ENCODE results near the gene ZRSR2. TPM values are rescaled to one million over a fixed set of nuclear protein-coding genes. Genes with fewer than 3 reads are reported as not detected.
"Not testable (repeated sequence)": the region's sequence is repeated elsewhere in the genome, so short reads cannot be mapped to it uniquely, and the experiment has no call there.

Gene ZRSR2
- polyA plus RNA-seq, 1 donor = 12.3 TPM

- DNase-seq (ENCODE audit: low read depth) = no peak
These were observed 7.4 kb downstream of the ZRSR2 start for GRCh38 chrX:15797707-15798106.

DNA sequence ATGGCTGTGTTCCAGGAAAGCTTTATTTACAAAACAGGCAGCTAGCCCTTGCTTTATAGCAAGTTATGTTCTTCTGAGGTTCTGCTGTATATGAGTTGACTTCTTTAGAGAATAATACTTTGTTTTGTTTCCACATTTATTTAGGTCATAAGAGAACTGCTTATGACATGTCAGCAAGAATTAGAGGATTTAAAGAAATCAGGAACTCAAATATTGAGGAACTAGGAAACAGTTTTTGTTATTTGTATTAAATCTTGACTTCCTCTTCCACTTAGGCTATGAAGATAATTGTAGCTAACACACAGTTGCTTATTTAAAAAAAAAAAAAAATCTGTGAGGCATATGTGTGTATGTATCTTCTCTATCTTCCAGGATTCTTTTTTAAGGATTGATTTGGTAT is 14.3 kb downstream of the ZRSR2 start:
- DNase-seq (ENCODE audit: low read depth) = no peak

- no peak for DNase-seq (ENCODE audit: low read depth)
These were observed 18.0 kb downstream of the ZRSR2 start for GRCh38 chrX:15808254-15808653.

GRCh38 chrX:15812192-15812938 is 22.1 kb downstream of the ZRSR2 start:
- DNase-seq (ENCODE audit: low read depth) = no peak

GRCh38 chrX:15813416-15813815 is 23.1 kb downstream of the ZRSR2 start:
- no peak for DNase-seq (ENCODE audit: low read depth)

DNA sequence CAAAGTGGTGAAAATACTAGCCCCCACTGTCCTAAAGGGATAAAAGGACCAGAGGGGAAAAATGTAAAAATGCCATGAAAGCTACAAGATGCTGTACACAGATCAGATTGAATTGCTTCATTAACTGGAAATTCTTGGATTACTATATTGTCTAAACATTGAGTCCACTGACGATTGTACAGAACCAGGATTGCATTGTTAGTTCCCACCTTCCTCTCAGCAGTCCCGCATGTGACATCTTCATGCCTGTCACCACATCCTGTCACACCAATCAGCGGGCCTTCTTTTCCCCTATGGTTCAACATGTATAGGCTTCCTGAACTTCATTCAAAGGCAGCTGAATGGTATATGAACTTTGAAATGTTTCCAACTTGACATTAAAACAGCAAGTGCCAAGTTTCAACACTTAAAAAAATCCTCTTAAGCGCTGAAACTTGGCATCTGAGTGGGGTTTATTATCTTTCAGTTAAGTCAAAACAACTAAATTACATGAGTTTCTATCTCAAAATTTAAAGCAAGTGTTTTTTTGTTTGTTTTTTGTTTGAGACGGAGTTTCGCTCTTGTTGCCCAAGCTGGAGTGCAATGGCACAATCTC is 24.6 kb downstream of the ZRSR2 start:
- no peak for DNase-seq (ENCODE audit: low read depth)

- no peak for DNase-seq (ENCODE audit: low read depth)
These were observed 25.6 kb downstream of the ZRSR2 start for GRCh38 chrX:15815779-15816437.

DNA sequence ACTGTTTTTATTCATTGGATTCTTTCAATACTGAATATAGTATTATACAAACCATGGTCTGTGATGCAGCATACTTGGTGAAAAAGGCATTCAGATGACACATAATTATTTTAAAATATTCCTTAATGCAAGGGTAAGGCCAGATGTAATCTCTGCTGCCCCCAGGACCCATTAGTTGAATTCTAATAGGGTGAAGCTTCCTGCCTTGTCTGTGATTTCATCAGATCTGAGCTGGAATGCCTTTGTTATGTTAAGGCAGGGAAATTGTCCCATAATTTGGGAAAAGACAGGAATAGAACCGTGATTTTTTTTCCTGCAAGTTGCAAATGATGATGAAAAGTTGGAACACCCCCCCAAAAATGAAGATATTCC is 26.1 kb downstream of the ZRSR2 start:
- DNase-seq (ENCODE audit: low read depth) = no peak

GRCh38 chrX:15816886-15817285 is 26.6 kb downstream of the ZRSR2 start:
- no peak for DNase-seq (ENCODE audit: low read depth)

DNA sequence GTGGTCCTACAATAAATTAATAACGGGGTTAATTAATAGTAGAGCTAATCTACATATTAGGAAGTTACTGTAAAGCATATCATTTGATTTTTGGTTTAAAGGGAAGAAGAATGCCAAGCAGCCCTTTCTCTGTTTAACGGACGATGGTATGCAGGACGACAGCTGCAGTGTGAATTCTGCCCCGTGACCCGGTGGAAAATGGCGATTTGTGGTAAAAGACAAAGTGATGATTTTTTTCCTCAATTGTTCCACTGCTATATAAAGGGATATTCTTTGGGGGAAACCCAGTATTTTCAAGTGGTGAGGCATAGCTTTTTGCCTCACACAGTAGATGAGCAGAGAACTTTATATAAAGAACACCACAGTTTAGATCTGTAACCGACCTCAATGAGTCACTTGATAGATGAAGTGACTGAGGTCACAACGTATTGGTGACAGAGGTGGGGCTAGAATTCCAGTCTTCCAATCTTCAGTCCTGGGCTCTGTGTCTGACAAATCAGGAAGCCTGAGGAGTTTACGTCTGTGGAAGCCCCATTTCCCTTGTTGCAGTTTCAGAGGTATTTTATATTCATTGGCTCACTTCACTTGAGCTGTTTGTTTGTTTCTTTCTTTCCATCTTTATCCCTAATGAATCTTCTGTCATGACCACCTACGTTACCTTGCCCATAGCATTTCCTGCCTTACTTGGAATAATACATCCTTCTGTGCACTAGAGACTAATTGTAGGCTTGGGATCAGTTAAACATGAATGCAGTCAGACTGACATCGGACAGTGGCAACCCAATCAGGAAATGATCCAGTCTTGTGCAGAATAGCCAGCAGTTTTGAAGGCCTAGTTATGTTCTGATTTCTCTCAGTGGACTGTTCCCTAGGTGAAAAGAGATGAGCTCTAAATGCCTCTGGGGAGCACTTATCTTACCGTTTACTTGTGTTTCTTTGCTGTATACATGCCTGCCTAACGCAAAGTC is 30.1 kb downstream of the ZRSR2 start:
- DNase-seq (ENCODE audit: low read depth) = no peak

GRCh38 chrX:15822922-15823321 is 32.6 kb downstream of the ZRSR2 start:
- no peak for DNase-seq (ENCODE audit: low read depth)

DNA sequence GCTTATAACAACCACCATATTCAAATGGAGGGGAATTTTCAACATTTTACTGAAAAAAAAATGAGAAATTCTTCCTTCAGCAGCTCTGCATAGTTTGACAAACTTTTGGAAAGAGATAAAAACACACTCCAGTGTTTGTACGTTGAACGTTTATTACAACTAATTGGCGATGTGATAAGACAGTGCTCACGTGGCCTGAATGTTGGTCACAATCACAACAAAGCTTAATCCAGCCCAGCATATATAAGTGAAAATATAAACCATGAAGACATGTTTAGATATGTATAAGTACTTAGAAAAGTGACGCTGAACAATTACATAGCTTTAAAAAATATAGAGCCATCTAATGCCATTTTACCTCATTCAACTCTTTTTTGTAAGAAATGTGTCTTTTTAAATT is 35.7 kb downstream of the ZRSR2 start:
- no peak for DNase-seq (ENCODE audit: low read depth)

DNA sequence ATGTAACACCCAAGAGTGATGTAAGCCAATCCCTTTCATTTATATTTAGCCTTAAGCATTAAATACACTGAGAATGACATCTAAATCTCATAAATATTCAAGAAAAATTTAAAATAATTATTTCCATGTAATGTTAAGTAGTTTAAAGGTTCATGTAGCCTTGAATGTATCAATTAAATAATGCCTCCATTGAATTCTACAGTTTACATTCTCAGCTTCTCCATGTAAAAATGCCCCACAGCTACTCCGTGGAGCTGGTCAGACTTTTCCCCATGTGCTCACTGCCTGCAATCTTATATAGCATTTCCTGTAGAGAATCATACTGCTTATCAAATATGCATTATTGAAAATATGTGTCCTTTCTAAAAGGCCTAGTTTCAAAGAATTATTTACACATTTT is 38.9 kb downstream of the ZRSR2 start:
- no peak for DNase-seq (ENCODE audit: low read depth)

DNA sequence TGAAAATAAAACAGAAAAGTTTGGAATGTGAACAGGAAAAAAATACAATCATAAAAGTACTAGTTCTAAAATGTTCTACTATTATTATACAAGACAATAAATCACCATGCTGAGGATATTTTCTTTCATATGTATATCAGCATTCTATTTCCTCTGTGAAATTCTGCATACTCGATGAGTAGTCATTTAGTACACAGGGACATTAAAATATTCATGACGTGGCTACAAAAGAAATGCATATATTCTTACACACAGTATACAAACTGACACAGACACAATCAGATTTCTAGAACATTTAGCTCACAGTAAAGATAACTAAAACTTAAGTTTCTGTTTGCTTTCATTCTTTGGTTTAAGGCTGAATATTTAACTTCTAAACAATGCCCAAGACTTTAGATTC is 41.1 kb downstream of the ZRSR2 start:
- not testable (repeated sequence) for DNase-seq (ENCODE audit: low read depth)

DNA sequence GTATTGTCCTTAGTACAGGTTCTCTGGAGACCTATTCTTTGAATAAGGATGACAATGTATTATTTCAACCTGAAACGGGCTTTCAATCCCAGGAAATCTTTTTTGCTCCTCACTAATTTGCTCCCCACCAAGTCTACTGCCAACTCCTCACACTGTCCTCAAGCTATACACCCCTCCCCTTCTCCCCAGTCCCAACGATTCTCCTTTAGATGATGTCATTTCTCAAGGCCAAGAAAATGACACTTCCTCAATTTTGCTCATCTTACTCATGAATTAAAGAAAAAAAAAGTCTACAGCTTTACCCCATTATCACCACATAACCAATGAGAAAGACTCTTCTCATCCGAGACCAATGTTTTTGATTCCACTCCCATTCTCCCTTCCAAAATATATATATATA is 43.8 kb downstream of the ZRSR2 start:
- DNase-seq (ENCODE audit: low read depth) = no peak

DNA sequence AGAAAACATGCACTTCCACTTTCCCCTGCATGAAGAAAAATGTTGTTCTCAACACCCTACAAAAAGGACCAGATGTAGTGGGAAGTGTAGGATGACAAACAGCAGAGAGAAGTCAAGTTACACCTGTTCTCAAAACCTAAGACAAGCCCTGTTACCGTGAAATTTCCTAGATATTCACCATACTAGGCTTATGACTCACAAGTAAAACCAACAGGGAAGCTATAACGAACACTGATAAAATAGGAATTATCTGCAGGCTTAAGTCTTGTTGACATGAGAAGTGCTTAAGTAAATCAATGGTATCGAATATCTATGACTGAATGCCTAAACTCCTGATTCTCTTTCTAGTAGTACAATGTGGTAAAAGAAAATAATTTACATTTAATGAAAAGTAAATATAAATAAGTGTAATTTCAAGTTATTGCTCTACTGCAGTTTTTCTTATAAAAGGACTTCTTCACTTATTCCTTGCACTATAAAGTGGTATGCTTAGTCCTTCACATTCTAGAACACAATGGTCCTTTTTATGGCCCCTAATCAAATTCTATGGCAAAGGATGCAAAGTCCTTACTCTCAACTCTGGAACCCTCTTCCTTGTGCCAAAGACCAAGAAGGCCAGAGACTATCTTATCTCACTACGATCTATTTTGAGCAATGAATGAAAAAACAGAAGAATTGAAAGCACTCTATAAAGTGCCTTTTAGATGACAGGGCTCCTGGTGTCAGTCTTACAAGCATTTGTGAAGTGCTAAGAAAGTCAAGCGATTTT is 44.7 kb downstream of the ZRSR2 start:
- DNase-seq (ENCODE audit: low read depth) = no peak

- no peak for DNase-seq (ENCODE audit: low read depth)
These were observed 47.7 kb downstream of the ZRSR2 start for GRCh38 chrX:15838017-15838416.

GRCh38 chrX:15841853-15842516 is 51.7 kb downstream of the ZRSR2 start:
- no peak for DNase-seq (ENCODE audit: low read depth)

DNA sequence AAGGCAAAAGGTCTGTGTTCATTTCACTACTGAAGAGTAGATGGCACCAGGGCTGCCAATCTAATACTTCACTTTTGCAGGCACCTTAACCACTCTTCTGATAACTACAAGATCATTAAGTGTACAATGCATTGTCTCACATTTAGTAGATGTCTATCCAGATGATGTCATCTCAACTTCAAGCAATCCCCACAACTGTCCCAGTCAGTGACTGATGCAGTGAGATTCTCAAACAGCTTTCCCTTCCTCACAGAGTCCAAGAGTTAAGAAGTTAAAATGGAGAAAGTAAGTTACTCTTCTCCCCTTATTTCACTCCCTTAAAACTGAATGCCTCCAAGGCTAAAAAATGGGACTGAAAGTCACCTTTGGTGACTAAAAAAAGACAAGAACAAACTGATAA is 53.7 kb downstream of the ZRSR2 start:
- no peak for DNase-seq (ENCODE audit: low read depth)

GRCh38 chrX:15848576-15848975 is 58.3 kb downstream of the ZRSR2 start:
- DNase-seq (ENCODE audit: low read depth) = no peak

DNA sequence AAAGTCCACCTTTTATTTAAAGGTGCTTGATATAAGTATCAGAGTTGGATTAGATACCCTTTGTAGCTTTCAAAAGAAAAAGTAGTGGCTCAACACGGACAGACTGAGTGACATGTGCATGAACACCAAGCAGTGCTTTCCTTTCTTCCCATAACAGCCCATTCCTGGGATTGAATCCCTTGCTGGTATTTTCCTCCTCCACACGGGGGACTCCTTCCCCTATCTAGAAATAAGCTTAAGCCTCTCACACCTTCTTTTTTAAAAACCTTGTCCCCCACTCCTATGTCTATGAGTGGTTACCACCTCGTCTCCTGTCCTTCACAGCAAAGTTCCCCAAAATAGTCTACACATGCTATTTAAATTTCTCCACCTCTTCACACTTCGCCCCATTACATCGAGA is 59.3 kb downstream of the ZRSR2 start:
- no peak for DNase-seq (ENCODE audit: low read depth)

All from forelimb muscle (tissue), 1 donor.